Measurements from ENCODE around the gene DIAPH2.

Gene DIAPH2

GRCh38 chrX:97628807-97629596 lies 944.4 kb downstream of the DIAPH2 start:
- Mint-ChIP-seq H3K4me1 (ENCODE audit: low read depth) (no peaks in the 10 kb centered on the region), H3K4me3 (no peak overlapping the region), H3K27ac (no peak overlapping the region), H3K9me3 (no peaks in the 10 kb centered on the region), H3K27me3 (no peaks in the 10 kb centered on the region), H3K36me3 (ENCODE audit: low read depth) (no peaks in the 10 kb centered on the region)
- intact Hi-C loops (cut with micrococcal nuclease) = no loop called here

- Mint-ChIP-seq H3K36me3 (ENCODE audit: low read depth) (no peaks in the 10 kb centered on the region), H3K9me3 (no peaks in the 10 kb centered on the region), H3K4me3 (no peak overlapping the region), H3K27me3 (no peaks in the 10 kb centered on the region), H3K4me1 (ENCODE audit: low read depth) (no peaks in the 10 kb centered on the region), H3K27ac (no peak overlapping the region)
- intact Hi-C loops (cut with micrococcal nuclease) = no loop called here
Measured at GRCh38 chrX:97629597-97629985, 944.9 kb downstream of the DIAPH2 start.

- Mint-ChIP-seq H3K27me3 (peaks cover 1% of the 10 kb centered on the region), H3K4me3 (no peak overlapping the region), H3K9me3 (no peaks in the 10 kb centered on the region), H3K36me3 (ENCODE audit: low read depth) (no peaks in the 10 kb centered on the region), H3K27ac (no peak overlapping the region), H3K4me1 (ENCODE audit: low read depth) (no peaks in the 10 kb centered on the region)
- intact Hi-C loops (cut with micrococcal nuclease) = no loop called here
Measured at GRCh38 chrX:97633798-97634197, 949.2 kb downstream of the DIAPH2 start.

- no peaks in the 10 kb centered on the region for H3K4me1 Mint-ChIP-seq (ENCODE audit: low read depth)
- peaks cover 1% of the 10 kb centered on the region for H3K27me3 Mint-ChIP-seq
- no peak overlapping the region for H3K4me3 Mint-ChIP-seq
- no peaks in the 10 kb centered on the region for H3K9me3 Mint-ChIP-seq
- H3K27ac Mint-ChIP-seq = no peak overlapping the region
- no peaks in the 10 kb centered on the region for H3K36me3 Mint-ChIP-seq (ENCODE audit: low read depth)
- intact Hi-C loops (cut with micrococcal nuclease) = no loop called here
Measured at GRCh38 chrX:97636473-97637140, 952.0 kb downstream of the DIAPH2 start.

GRCh38 chrX:97637289-97637688 lies 952.6 kb downstream of the DIAPH2 start:
- H3K36me3 Mint-ChIP-seq (ENCODE audit: low read depth) = no peaks in the 10 kb centered on the region
- H3K27ac Mint-ChIP-seq = no peak overlapping the region
- intact Hi-C loops (cut with micrococcal nuclease) = no loop called here
- no peak overlapping the region for H3K4me3 Mint-ChIP-seq
- H3K9me3 Mint-ChIP-seq = no peaks in the 10 kb centered on the region
- H3K4me1 Mint-ChIP-seq (ENCODE audit: low read depth) = no peaks in the 10 kb centered on the region
- H3K27me3 Mint-ChIP-seq = peaks cover 1% of the 10 kb centered on the region

- Mint-ChIP-seq H3K4me1 (ENCODE audit: low read depth) (no peaks in the 10 kb centered on the region), H3K27ac (no peak overlapping the region), H3K27me3 (peaks cover 1% of the 10 kb centered on the region), H3K4me3 (no peak overlapping the region), H3K36me3 (ENCODE audit: low read depth) (no peaks in the 10 kb centered on the region), H3K9me3 (no peaks in the 10 kb centered on the region)
- intact Hi-C loops (cut with micrococcal nuclease) = no loop called here
Measured at GRCh38 chrX:97638621-97639020, 954.0 kb downstream of the DIAPH2 start.

GRCh38 chrX:97639526-97639925 lies 954.9 kb downstream of the DIAPH2 start:
- intact Hi-C loops (cut with micrococcal nuclease) = no loop called here
- no peak overlapping the region for H3K4me3 Mint-ChIP-seq
- H3K27ac Mint-ChIP-seq = no peak overlapping the region

More at GRCh38 chrX:97639526-97639925, 954.9 kb downstream of the DIAPH2 start:
- no peaks in the 10 kb centered on the region for H3K36me3 Mint-ChIP-seq (ENCODE audit: low read depth)
- peaks cover 1% of the 10 kb centered on the region for H3K27me3 Mint-ChIP-seq
- no peaks in the 10 kb centered on the region for H3K4me1 Mint-ChIP-seq (ENCODE audit: low read depth)
- H3K9me3 Mint-ChIP-seq = no peaks in the 10 kb centered on the region
